Activated T-cell treated with anti-CD3 and anti-CD28 coated beads for 1 hour (primary cell): ENCODE results near the gene MEA1.

Source experiments
- DNase-seq: peaks from one replicate; pipeline ENCODE4 v3.0.0-alpha.2; 2020; ENCODE audit warnings: low read depth

MEA1 gene

GRCh38 chr6:42970871-42971612 is 42.7 kb downstream of the MEA1 start:
- DNase-seq: no peak

- no peak for DNase-seq
Measured at GRCh38 chr6:42969934-42970333, 43.8 kb downstream of the MEA1 start.

GRCh38 chr6:42969431-42969830 is 44.3 kb downstream of the MEA1 start:
- DNase-seq: no peak

DNA sequence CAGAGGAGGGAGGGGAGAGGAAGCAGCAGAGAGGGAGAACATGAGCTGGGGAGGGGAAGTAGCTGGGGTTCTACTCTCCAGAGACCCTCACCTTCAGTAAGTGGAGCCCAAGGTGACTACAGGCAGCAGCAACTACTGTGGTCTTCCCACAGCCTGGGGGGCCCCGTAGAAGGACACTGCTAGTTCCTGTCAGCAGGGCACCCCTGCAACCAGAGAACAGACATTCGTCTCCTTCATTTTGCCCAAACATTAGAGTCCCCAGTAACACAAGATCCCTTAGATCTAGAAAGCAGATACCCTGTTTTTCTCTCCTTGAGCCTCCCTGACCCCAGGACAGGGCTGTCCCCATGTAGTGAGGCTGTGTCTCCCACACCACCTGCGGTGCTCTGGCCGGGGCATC is 45.0 kb downstream of the MEA1 start:
- no peak for DNase-seq

- no peak for DNase-seq
Measured at GRCh38 chr6:42968126-42968701, 45.5 kb downstream of the MEA1 start.

- DNase-seq: no peak
Measured at GRCh38 chr6:42967228-42967627, 46.5 kb downstream of the MEA1 start.

DNA sequence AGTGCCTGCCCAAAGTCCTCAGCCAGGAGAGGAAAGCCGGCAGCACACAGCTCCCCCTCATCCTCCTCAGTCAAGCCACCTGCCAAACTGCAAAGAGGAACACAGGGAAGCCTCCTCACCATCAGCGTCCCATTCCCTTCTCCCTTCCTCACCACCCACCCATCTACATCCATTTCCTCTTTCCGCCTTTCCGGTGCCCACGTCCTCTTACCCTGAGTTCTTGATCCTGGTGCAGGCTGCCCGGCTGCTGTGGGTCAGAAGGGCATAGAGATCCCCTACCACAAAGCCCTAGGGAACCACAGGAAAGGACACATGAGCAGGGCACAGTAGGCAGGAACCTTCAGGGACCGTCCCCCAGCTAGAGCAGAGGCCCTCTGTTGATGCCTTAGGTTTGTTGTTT is 47.2 kb downstream of the MEA1 start:
- DNase-seq: no peak

GRCh38 chr6:42963855-42964605 is 49.7 kb downstream of the MEA1 start:
- DNase-seq: no peak

DNA sequence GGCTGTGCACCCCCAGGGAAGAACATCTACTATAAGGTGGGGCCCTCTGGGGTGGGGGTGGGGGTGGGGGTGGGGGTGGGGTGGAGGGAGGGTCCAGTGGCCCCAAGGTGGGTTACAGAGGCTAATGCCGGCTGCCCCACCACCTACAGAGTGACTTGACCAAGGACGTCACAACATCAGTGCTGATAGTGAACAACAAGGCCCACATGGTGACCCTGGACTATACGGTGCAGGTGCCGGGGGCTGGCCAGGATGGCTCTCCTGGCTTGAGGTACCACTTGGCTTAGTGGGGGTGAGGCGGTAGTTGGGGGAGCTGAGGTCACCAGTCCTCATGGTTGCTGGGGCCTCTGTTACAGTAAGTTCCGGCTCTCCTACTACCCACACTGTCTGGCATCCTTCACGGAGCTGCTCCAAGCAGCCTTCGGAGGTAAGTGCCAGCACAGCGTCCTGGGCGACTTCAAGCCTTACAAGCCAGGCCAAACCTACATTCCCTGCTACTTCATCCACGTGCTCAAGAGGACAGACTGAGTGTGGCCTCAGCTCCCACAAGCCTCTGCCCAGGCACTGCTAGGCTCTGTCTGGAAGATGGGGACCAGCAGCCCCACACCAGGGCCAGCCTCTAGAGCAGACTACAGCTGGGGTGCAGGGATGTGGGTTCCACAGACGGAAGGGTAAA is 50.4 kb downstream of the MEA1 start:
- no peak for DNase-seq

GRCh38 chr6:42962502-42963178 is 51.1 kb downstream of the MEA1 start:
- no peak for DNase-seq

DNA sequence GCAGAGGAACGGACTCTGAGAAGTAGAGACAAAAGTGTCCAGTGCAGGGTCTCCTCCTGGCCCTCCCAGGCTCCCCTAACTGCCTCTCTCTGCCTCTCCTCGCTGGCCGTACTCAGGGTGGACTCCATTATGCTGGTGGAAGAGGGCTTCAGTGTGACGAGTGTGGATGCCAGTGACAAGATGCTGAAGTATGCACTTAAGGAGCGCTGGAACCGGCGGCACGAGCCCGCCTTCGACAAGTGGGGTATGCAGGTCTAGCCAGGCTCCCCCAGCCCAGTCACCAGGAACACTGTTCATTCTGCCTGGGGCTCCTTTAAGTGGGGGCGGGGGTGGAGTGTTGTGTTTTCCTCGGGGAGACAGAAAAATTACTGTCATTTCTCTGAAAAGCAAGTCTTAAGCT is 51.6 kb downstream of the MEA1 start:
- no peak for DNase-seq
